ENCODE data around the gene CBX5.

Gene CBX5

GRCh38 chr12:54266852-54267251 lies 13.1 kb downstream of the CBX5 start:
- Histone ChIP-seq H3K27ac (ENCODE audit: low read length, poor library complexity, severe bottlenecking) (no peak overlapping the region), H3K27me3 (ENCODE audit: control insufficient read depth in 1 of 2, insufficient read depth in 1 of 2, low read length in 2 of 2) (no peaks in the 10 kb centered on the region), H3K9ac (ENCODE audit: low read length) (no peak overlapping the region), H3K18ac (ENCODE audit: low read depth in 1 of 2, low read length in 2 of 2) (no peak overlapping the region), H3K79me1 (replicated peaks; ENCODE audit: low read length, poor library complexity, severe bottlenecking) (peaks cover 16% of the 10 kb centered on the region), H2AK5ac (ENCODE audit: low read length, severe bottlenecking) (no peak overlapping the region), H3K23ac (ENCODE audit: low read length in 2 of 2) (no peak overlapping the region), H3K14ac (ENCODE audit: low read length in 2 of 2) (no peak overlapping the region), H4K91ac (ENCODE audit: low read length) (no peak overlapping the region), H3K4me3 (ENCODE audit: insufficient read depth in 1 of 2, low read depth in 1 of 2, low read length in 2 of 2) (no peak overlapping the region), H3K4ac (ENCODE audit: low read depth in 1 of 2, low read length in 2 of 2) (no peak overlapping the region), H2AFZ (ENCODE audit: low read depth, low read length) (no peak overlapping the region), H3K4me1 (ENCODE audit: control insufficient read depth, insufficient read depth, low read depth, low read length) (peaks cover 7% of the 10 kb centered on the region), H2BK15ac (ENCODE audit: low read depth, poor library complexity, severe bottlenecking) (no peak overlapping the region), H2BK5ac (ENCODE audit: low read depth, low read length, poor library complexity, severe bottlenecking) (no peak overlapping the region), H2BK12ac (ENCODE audit: low read length in 2 of 2) (no peak overlapping the region), H3K9me3 (ENCODE audit: control insufficient read depth, low read length) (no peaks in the 10 kb centered on the region), H4K8ac (ENCODE audit: low read length) (no peak overlapping the region), H2BK120ac (ENCODE audit: low read depth, low read length) (no peak overlapping the region), H3K4me2 (ENCODE audit: low read length, poor library complexity, severe bottlenecking) (no peak overlapping the region), H3K36me3 (ENCODE audit: control insufficient read depth in 1 of 2, insufficient read depth in 2 of 2, low read depth in 1 of 2, low read length in 2 of 2) (peaks cover 2 to 5% of the 10 kb centered on the region in 2 experiments)
- WGBS = no CpG with 5 or more reads among the region's 2 CpGs
- no peak for DNase-seq

DNA sequence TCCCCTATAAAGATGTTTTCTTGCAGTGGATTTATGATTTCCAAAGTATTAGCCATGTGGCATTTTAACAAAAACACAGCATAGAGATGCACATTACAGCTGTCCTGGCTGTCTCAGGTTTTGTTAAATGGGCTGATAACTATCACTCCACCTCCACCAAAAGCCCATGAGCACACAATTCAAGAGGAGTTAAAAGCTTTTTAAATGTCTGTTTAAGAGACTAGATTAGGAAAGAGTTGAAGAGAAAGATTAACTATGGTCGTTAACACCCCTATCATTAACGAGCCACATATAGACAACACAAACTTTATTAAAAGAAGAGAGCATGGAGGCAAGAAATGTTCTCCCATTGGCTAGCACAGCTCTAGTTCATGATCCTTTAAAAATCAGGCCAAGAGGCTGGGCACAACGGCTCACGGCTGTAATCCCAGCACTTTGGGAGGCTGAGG lies 14.5 kb downstream of the CBX5 start:
- H3K9ac ChIP-seq (ENCODE audit: low read length) = no peak overlapping the region
- no peak overlapping the region for H3K18ac ChIP-seq (ENCODE audit: low read depth in 1 of 2, low read length in 2 of 2)
- no peak overlapping the region for H3K4me2 ChIP-seq (ENCODE audit: low read length, poor library complexity, severe bottlenecking)
- H4K8ac ChIP-seq (ENCODE audit: low read length) = no peak overlapping the region
- H3K4me1 ChIP-seq (ENCODE audit: control insufficient read depth, insufficient read depth, low read depth, low read length) = peaks cover 12% of the 10 kb centered on the region
- peaks cover 13% of the 10 kb centered on the region for H3K79me1 ChIP-seq (replicated peaks; ENCODE audit: low read length, poor library complexity, severe bottlenecking)
- H2AK5ac ChIP-seq (ENCODE audit: low read length, severe bottlenecking) = no peak overlapping the region
- no peak overlapping the region for H2AFZ ChIP-seq (ENCODE audit: low read depth, low read length)
- no peaks in the 10 kb centered on the region for H3K27me3 ChIP-seq (ENCODE audit: control insufficient read depth in 1 of 2, insufficient read depth in 1 of 2, low read length in 2 of 2)
- H3K4ac ChIP-seq (ENCODE audit: low read depth in 1 of 2, low read length in 2 of 2) = no peak overlapping the region
- H3K23ac ChIP-seq (ENCODE audit: low read length in 2 of 2) = no peak overlapping the region
- H3K9me3 ChIP-seq (ENCODE audit: control insufficient read depth, low read length) = no peaks in the 10 kb centered on the region
- H2BK15ac ChIP-seq (ENCODE audit: low read depth, poor library complexity, severe bottlenecking) = no peak overlapping the region
- H2BK120ac ChIP-seq (ENCODE audit: low read depth, low read length) = no peak overlapping the region
- H3K14ac ChIP-seq (ENCODE audit: low read length in 2 of 2) = no peak overlapping the region
- H2BK5ac ChIP-seq (ENCODE audit: low read depth, low read length, poor library complexity, severe bottlenecking) = no peak overlapping the region
- no peak for DNase-seq
- H2BK12ac ChIP-seq (ENCODE audit: low read length in 2 of 2) = no peak overlapping the region
- H3K27ac ChIP-seq (ENCODE audit: low read length, poor library complexity, severe bottlenecking) = no peak overlapping the region
- H4K91ac ChIP-seq (ENCODE audit: low read length) = no peak overlapping the region
- H3K4me3 ChIP-seq (ENCODE audit: insufficient read depth in 1 of 2, low read depth in 1 of 2, low read length in 2 of 2) = no peak overlapping the region
- peaks cover 0 to 2% of the 10 kb centered on the region in 2 experiments for H3K36me3 ChIP-seq (ENCODE audit: control insufficient read depth in 1 of 2, insufficient read depth in 2 of 2, low read depth in 1 of 2, low read length in 2 of 2)
- 50% methylated on average over 4 of the region's 4 CpGs for WGBS

DNA sequence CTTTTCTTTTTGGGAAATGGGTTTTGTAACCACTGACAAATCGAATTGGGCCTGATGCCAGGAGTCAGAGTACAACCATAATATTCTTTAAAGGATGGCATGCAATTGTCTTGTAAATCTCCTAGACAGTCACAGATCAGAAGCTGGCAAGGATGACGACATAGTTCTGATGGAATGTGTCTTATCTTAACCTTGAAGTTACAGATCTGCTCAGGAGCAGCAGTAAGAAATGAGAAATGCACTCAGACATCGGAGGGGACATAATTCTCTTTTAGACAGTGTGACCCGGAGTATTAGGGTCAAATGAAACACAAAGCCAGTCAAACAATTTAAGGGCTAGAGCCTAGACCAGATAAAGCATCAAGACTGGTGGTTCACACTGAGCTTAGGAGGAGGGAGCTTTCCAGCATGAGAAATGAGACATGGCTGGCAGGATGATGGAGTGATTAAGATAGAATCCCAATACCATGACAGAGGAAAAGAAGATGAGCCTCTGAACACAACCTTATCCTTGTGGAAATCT lies 17.5 kb downstream of the CBX5 start:
- Histone ChIP-seq H4K8ac (ENCODE audit: low read length) (no peak overlapping the region), H3K27ac (ENCODE audit: low read length, poor library complexity, severe bottlenecking) (peak overlapping the region; percentile 98), H3K4me2 (ENCODE audit: low read length, poor library complexity, severe bottlenecking) (no peak overlapping the region), H3K36me3 (ENCODE audit: control insufficient read depth in 1 of 2, insufficient read depth in 2 of 2, low read depth in 1 of 2, low read length in 2 of 2) (peaks cover under 1 to 1% of the 10 kb centered on the region in 2 experiments), H2AK5ac (ENCODE audit: low read length, severe bottlenecking) (peak overlapping the region; percentile 89), H3K4ac (ENCODE audit: low read depth in 1 of 2, low read length in 2 of 2) (peak overlapping the region in 1 of 2 experiments; percentile 17), H3K9me3 (ENCODE audit: control insufficient read depth, low read length) (no peaks in the 10 kb centered on the region), H3K14ac (ENCODE audit: low read length in 2 of 2) (no peak overlapping the region), H3K4me1 (ENCODE audit: control insufficient read depth, insufficient read depth, low read depth, low read length) (peaks cover 13% of the 10 kb centered on the region), H2BK5ac (ENCODE audit: low read depth, low read length, poor library complexity, severe bottlenecking) (peak overlapping the region; percentile 71), H2BK12ac (ENCODE audit: low read length in 2 of 2) (no peak overlapping the region), H3K18ac (ENCODE audit: low read depth in 1 of 2, low read length in 2 of 2) (peak overlapping the region in 1 of 2 experiments; percentile 58), H3K9ac (ENCODE audit: low read length) (peak overlapping the region; percentile 59), H2BK120ac (ENCODE audit: low read depth, low read length) (no peak overlapping the region), H3K79me1 (replicated peaks; ENCODE audit: low read length, poor library complexity, severe bottlenecking) (peaks cover 6% of the 10 kb centered on the region), H2BK15ac (ENCODE audit: low read depth, poor library complexity, severe bottlenecking) (no peak overlapping the region), H3K27me3 (ENCODE audit: control insufficient read depth in 1 of 2, insufficient read depth in 1 of 2, low read length in 2 of 2) (no peaks in the 10 kb centered on the region), H3K23ac (ENCODE audit: low read length in 2 of 2) (no peak overlapping the region), H4K91ac (ENCODE audit: low read length) (no peak overlapping the region), H3K4me3 (ENCODE audit: insufficient read depth in 1 of 2, low read depth in 1 of 2, low read length in 2 of 2) (peak overlapping the region in 1 of 2 experiments; percentile 38), H2AFZ (ENCODE audit: low read depth, low read length) (no peak overlapping the region)
- 13% methylated on average over 4 of the region's 4 CpGs for WGBS
- peak; percentile 73 for DNase-seq

- Histone ChIP-seq H3K23ac (ENCODE audit: low read length in 2 of 2) (no peak overlapping the region), H2BK15ac (ENCODE audit: low read depth, poor library complexity, severe bottlenecking) (no peak overlapping the region), H4K91ac (ENCODE audit: low read length) (no peak overlapping the region), H3K9ac (ENCODE audit: low read length) (peak overlapping the region; percentile 59), H3K14ac (ENCODE audit: low read length in 2 of 2) (no peak overlapping the region), H3K36me3 (ENCODE audit: control insufficient read depth in 1 of 2, insufficient read depth in 2 of 2, low read depth in 1 of 2, low read length in 2 of 2) (peaks cover under 1 to 7% of the 10 kb centered on the region in 2 experiments), H3K4me1 (ENCODE audit: control insufficient read depth, insufficient read depth, low read depth, low read length) (peaks cover 15% of the 10 kb centered on the region), H4K8ac (ENCODE audit: low read length) (no peak overlapping the region), H3K27ac (ENCODE audit: low read length, poor library complexity, severe bottlenecking) (peak overlapping the region; percentile 98), H3K4ac (ENCODE audit: low read depth in 1 of 2, low read length in 2 of 2) (no peak overlapping the region), H2BK5ac (ENCODE audit: low read depth, low read length, poor library complexity, severe bottlenecking) (peak overlapping the region; percentile 71), H3K4me2 (ENCODE audit: low read length, poor library complexity, severe bottlenecking) (no peak overlapping the region), H3K18ac (ENCODE audit: low read depth in 1 of 2, low read length in 2 of 2) (no peak overlapping the region), H2AK5ac (ENCODE audit: low read length, severe bottlenecking) (peak overlapping the region; percentile 89), H2BK120ac (ENCODE audit: low read depth, low read length) (no peak overlapping the region), H2AFZ (ENCODE audit: low read depth, low read length) (no peak overlapping the region), H3K4me3 (ENCODE audit: insufficient read depth in 1 of 2, low read depth in 1 of 2, low read length in 2 of 2) (peak overlapping the region in 1 of 2 experiments; percentile 38), H3K27me3 (ENCODE audit: control insufficient read depth in 1 of 2, insufficient read depth in 1 of 2, low read length in 2 of 2) (no peaks in the 10 kb centered on the region), H3K9me3 (ENCODE audit: control insufficient read depth, low read length) (no peaks in the 10 kb centered on the region), H2BK12ac (ENCODE audit: low read length in 2 of 2) (no peak overlapping the region), H3K79me1 (replicated peaks; ENCODE audit: low read length, poor library complexity, severe bottlenecking) (peaks cover 5% of the 10 kb centered on the region)
- no peak for DNase-seq
- WGBS = 67% methylated on average over 3 of the region's 5 CpGs
Observed at GRCh38 chr12:54261815-54262402, 18.0 kb downstream of the CBX5 start.

Measured in mesenchymal stem cell (in vitro differentiated cells and primary cell).